Astrocyte (in vitro differentiated cells and primary cell): Measurements from ENCODE around the gene MBOAT2. TPM values are rescaled to one million over a fixed set of nuclear protein-coding genes. Genes with fewer than 3 reads are reported as not detected.
A peak's percentile ranks its signal among the peaks of the same experiment; 100 is the strongest.

ENCODE experiments used
- DNase-seq: peaks from one replicate; pipeline ENCODE4 v3.0.0-alpha.2; 2010; ENCODE audit warnings: low read depth
- FAIRE-seq: peaks from 2 replicates; lab custom pipeline; 2011; peaks lifted over from hg19 to GRCh38; lab: Jason Lieb, UNC
- H2AFZ ChIP-seq: 2 replicates; pipeline ENCODE4 v1.6.0; 2012; ENCODE audit warnings: low read depth, low read length, inconsistent platforms
- H3K27ac ChIP-seq: 2 replicates; pipeline ENCODE4 v1.5.1; 2011; ENCODE audit warnings: low read depth, low read length, inconsistent platforms
- H3K27me3 ChIP-seq: 2 replicates; pipeline ENCODE4 v1.6.0; 2011; ENCODE audit warnings: low read length, inconsistent platforms; ENCODE audit not compliant: insufficient read depth
- H3K36me3 ChIP-seq: 2 replicates; pipeline ENCODE4 v1.5.1; 2011; ENCODE audit warnings: low read length, inconsistent platforms; ENCODE audit not compliant: insufficient read depth
- H3K4me1 ChIP-seq: 2 replicates; pipeline ENCODE4 v1.5.1; 2011; ENCODE audit warnings: low read length, inconsistent platforms; ENCODE audit not compliant: insufficient read depth
- H3K4me2 ChIP-seq: 2 replicates; pipeline ENCODE4 v1.6.0; 2012; ENCODE audit warnings: low read length, inconsistent platforms
- H3K4me3 ChIP-seq: 2 replicates; pipeline ENCODE4 v1.5.1; 2011; ENCODE audit warnings: low read depth, mild to moderate bottlenecking, low read length, inconsistent platforms; ENCODE audit not compliant: insufficient read depth
- H3K79me2 ChIP-seq: 2 replicates; pipeline ENCODE4 v1.6.0; 2012; ENCODE audit warnings: mild to moderate bottlenecking, low read length, inconsistent platforms; ENCODE audit not compliant: insufficient read depth
- H3K9ac ChIP-seq: 2 replicates; pipeline ENCODE4 v1.6.0; 2012; ENCODE audit warnings: mild to moderate bottlenecking, low read length, inconsistent platforms
- H3K9me3 ChIP-seq: 2 replicates; pipeline ENCODE4 v1.5.1; 2012; ENCODE audit warnings: low read depth, mild to moderate bottlenecking, low read length, inconsistent platforms; ENCODE audit not compliant: insufficient read depth
- H4K20me1 ChIP-seq: 2 replicates; pipeline ENCODE4 v1.6.0; 2012; ENCODE audit warnings: low read length, inconsistent platforms; ENCODE audit not compliant: insufficient read depth
- H3K27ac Mint-ChIP-seq: one replicate; pipeline ENCODE4 v1.8.0; 2021; ENCODE audit warnings: mild to moderate bottlenecking, mixed read lengths; ENCODE audit not compliant: unreplicated experiment
- H3K27me3 Mint-ChIP-seq: one replicate; pipeline ENCODE4 v1.8.0; 2021; ENCODE audit warnings: low read depth, mixed read lengths; ENCODE audit not compliant: unreplicated experiment
- H3K36me3 Mint-ChIP-seq: one replicate; pipeline ENCODE4 v1.8.0; 2021; ENCODE audit warnings: low read depth, mixed read lengths; ENCODE audit not compliant: unreplicated experiment
- H3K4me1 Mint-ChIP-seq: one replicate; pipeline ENCODE4 v1.8.0; 2021; ENCODE audit warnings: low read depth, mixed read lengths; ENCODE audit not compliant: unreplicated experiment
- H3K4me3 Mint-ChIP-seq: one replicate; pipeline ENCODE4 v1.8.0; 2021; ENCODE audit warnings: mild to moderate bottlenecking, moderate library complexity, mixed read lengths; ENCODE audit not compliant: unreplicated experiment
- H3K9me3 Mint-ChIP-seq: one replicate; pipeline ENCODE4 v1.8.0; 2021; ENCODE audit warnings: mild to moderate bottlenecking, mixed read lengths; ENCODE audit not compliant: unreplicated experiment
- EZH2 ChIP-seq: IDR thresholded peaks from 2 replicates; pipeline ENCODE4 v1.6.1; 2012; ENCODE audit warnings: mild to moderate bottlenecking, low read length, inconsistent platforms; ENCODE audit not compliant: insufficient read depth
- total RNA-seq: library from RNA; stranded (reverse); gene quantifications from 2 replicates; pipeline ENCODE4 v1.2.1, GENCODE V29; 2021
- TF ChIP-seq, protein P1 (sequence below): IDR thresholded peaks from 2 replicates; pipeline ENCODE4 v1.5.1; 2011; ENCODE audit warnings: low read depth, mild to moderate bottlenecking, inconsistent platforms, low read length, moderate library complexity; ENCODE audit not compliant: insufficient read depth

MBOAT2 gene
- total RNA-seq, 1 donor from 2014 or later: 54.6 TPM

DNA sequence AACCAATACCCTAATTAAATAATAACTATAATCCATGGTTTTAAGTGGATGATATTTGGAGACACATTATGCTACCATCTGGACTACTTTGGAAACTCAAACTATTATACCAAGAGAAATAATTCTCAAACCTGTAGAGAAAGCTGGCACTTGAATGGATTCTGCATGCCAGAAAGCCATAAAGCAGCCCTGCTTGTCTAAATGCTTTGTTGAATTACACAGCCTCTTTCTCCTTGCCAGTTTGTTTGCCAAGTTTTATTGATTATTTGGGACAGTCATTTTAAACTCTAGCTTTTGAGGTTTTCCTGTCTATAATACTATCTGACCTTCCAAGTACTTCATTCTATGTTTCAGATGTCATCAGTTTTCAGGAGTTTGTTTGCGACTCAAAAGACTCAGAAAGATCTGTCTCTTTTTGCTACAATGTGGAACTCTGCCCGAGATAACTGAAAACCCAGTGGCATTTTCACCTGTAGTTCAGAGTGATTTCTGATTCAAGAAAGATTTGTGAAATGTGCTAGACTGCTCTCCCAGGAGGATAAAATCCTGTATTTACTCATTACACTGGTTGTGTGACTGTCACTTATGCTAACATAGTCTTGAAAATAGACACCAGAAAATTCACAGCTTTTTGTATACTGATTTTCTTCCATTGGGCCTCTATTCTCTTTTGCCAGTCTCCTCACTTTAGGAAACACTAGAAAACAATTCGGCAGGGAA lies 29.2 kb upstream of the MBOAT2 start:
- no peak overlapping the region for H3K4me3 Mint-ChIP-seq
- no peaks in the 10 kb centered on the region for H3K36me3 Mint-ChIP-seq
- FAIRE-seq (no peak), DNase-seq (no peak)
- TF ChIP-seq, protein P1, sequence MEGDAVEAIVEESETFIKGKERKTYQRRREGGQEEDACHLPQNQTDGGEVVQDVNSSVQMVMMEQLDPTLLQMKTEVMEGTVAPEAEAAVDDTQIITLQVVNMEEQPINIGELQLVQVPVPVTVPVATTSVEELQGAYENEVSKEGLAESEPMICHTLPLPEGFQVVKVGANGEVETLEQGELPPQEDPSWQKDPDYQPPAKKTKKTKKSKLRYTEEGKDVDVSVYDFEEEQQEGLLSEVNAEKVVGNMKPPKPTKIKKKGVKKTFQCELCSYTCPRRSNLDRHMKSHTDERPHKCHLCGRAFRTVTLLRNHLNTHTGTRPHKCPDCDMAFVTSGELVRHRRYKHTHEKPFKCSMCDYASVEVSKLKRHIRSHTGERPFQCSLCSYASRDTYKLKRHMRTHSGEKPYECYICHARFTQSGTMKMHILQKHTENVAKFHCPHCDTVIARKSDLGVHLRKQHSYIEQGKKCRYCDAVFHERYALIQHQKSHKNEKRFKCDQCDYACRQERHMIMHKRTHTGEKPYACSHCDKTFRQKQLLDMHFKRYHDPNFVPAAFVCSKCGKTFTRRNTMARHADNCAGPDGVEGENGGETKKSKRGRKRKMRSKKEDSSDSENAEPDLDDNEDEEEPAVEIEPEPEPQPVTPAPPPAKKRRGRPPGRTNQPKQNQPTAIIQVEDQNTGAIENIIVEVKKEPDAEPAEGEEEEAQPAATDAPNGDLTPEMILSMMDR: no peak
- TF ChIP-seq EZH2: no peak
- Histone ChIP-seq H3K79me2 (no peaks in the 10 kb centered on the region), H4K20me1 (no peaks in the 10 kb centered on the region), H3K27me3 (no peaks in the 10 kb centered on the region), H3K4me2 (no peak overlapping the region), H3K27ac (no peak overlapping the region), H3K9ac (no peak overlapping the region), H3K36me3 (no peaks in the 10 kb centered on the region), H3K9me3 (no peaks in the 10 kb centered on the region), H3K4me3 (no peak overlapping the region), H3K4me1 (no peaks in the 10 kb centered on the region), H2AFZ (no peak overlapping the region)
- H3K27ac Mint-ChIP-seq: no peak overlapping the region
- H3K27me3 Mint-ChIP-seq: no peaks in the 10 kb centered on the region
- H3K9me3 Mint-ChIP-seq: peaks cover 2% of the 10 kb centered on the region
- H3K4me1 Mint-ChIP-seq: peaks cover 10% of the 10 kb centered on the region

DNA sequence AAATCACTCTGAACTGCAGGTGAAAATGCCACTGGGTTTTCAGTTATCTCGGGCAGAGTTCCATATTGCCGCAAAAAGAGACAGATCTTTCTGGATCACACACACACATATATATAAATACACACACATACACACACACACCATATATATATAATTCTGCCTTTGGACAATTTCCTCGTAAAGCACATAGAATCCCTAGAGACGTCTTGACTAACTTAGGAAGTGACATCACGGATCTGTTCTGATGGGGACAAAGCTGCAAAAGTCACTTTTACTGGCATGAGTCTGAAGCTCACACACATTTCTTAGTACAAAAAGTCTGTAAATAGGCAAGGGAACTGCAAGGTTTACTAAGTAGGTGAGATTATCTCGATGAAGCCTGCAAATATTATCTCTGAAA lies 28.6 kb upstream of the MBOAT2 start:
- Mint-ChIP-seq H3K27ac (no peak overlapping the region), H3K27me3 (peaks cover under 1% of the 10 kb centered on the region), H3K4me3 (no peak overlapping the region), H3K36me3 (no peaks in the 10 kb centered on the region), H3K9me3 (no peaks in the 10 kb centered on the region), H3K4me1 (peaks cover 10% of the 10 kb centered on the region)
- no peak overlapping the region for H3K9ac ChIP-seq
- H3K4me1 ChIP-seq: no peaks in the 10 kb centered on the region
- no peak overlapping the region for H2AFZ ChIP-seq
- H3K79me2 ChIP-seq: no peaks in the 10 kb centered on the region
- no peaks in the 10 kb centered on the region for H4K20me1 ChIP-seq
- no peak overlapping the region for H3K4me3 ChIP-seq
- H3K9me3 ChIP-seq: no peaks in the 10 kb centered on the region
- no peak overlapping the region for H3K4me2 ChIP-seq
- H3K27me3 ChIP-seq: no peaks in the 10 kb centered on the region
- H3K27ac ChIP-seq: no peak overlapping the region
- FAIRE-seq (no peak), DNase-seq (no peak)
- no peaks in the 10 kb centered on the region for H3K36me3 ChIP-seq
- no peak for TF ChIP-seq EZH2
- TF ChIP-seq, protein P1: no peak

DNA sequence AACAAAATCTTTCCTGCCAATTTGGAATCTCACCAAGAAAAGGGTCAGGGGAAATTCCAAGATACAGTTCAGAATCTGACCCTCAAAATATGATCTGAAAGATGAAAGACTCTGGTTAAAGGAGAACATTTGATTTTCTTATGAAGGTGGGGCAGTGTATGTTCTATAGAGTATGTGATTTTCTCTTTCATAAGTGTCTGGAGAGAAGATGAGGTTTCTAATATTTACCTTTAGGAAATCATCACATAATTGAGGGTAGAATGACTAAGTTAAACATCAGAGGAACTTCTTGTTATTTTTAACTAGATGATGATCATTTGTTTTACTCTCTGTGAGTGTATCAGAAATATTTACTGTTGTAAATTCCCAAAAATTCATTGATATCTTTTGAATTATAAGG lies 27.8 kb upstream of the MBOAT2 start:
- H3K36me3 Mint-ChIP-seq: no peaks in the 10 kb centered on the region
- DNase-seq: peak; percentile 22
- peaks cover 10% of the 10 kb centered on the region for H3K4me1 Mint-ChIP-seq
- no peaks in the 10 kb centered on the region for H4K20me1 ChIP-seq
- H3K27ac Mint-ChIP-seq: no peak overlapping the region
- FAIRE-seq: peak; percentile 9
- no peaks in the 10 kb centered on the region for H3K4me1 ChIP-seq
- H2AFZ ChIP-seq: no peak overlapping the region
- no peak overlapping the region for H3K4me3 Mint-ChIP-seq
- peaks cover 4% of the 10 kb centered on the region for H3K27me3 Mint-ChIP-seq
- no peaks in the 10 kb centered on the region for H3K36me3 ChIP-seq
- H3K27ac ChIP-seq: no peak overlapping the region
- no peak overlapping the region for H3K4me3 ChIP-seq
- TF ChIP-seq, protein P1: no peak
- no peak for TF ChIP-seq EZH2
- no peaks in the 10 kb centered on the region for H3K79me2 ChIP-seq
- H3K27me3 ChIP-seq: no peaks in the 10 kb centered on the region
- no peak overlapping the region for H3K4me2 ChIP-seq
- no peaks in the 10 kb centered on the region for H3K9me3 Mint-ChIP-seq
- no peaks in the 10 kb centered on the region for H3K9me3 ChIP-seq
- H3K9ac ChIP-seq: no peak overlapping the region
